OCI-M2 (cell line): Measurements from ENCODE around the gene EBF4.

Experiments
- DNase-seq: peaks from one replicate; lab custom pipeline; 2025; ENCODE audit not compliant: unreplicated experiment; lab: John Stamatoyannopoulos, UW

EBF4 gene

GRCh38 chr20:2741881-2742280, 49.3 kb downstream of the EBF4 start:
- DNase-seq, result no peak

GRCh38 chr20:2742431-2742830, 49.9 kb downstream of the EBF4 start:
- DNase-seq, result no peak

GRCh38 chr20:2742934-2743559, 50.5 kb downstream of the EBF4 start:
- no peak for DNase-seq

GRCh38 chr20:2745060-2745910, 52.7 kb downstream of the EBF4 start:
- DNase-seq, result no peak

- DNase-seq, result no peak
Measured at GRCh38 chr20:2745936-2746635, 53.5 kb downstream of the EBF4 start.

- DNase-seq, result no peak
Measured at GRCh38 chr20:2746636-2747265, 54.2 kb downstream of the EBF4 start.

GRCh38 chr20:2747676-2748235, 55.2 kb downstream of the EBF4 start:
- no peak for DNase-seq

GRCh38 chr20:2748551-2749342, 56.2 kb downstream of the EBF4 start:
- DNase-seq, result no peak

- DNase-seq, result no peak
Measured at GRCh38 chr20:2749343-2749950, 56.9 kb downstream of the EBF4 start.

- DNase-seq, result no peak
Measured at GRCh38 chr20:2749951-2750490, 57.4 kb downstream of the EBF4 start.

GRCh38 chr20:2750491-2751251, 58.1 kb downstream of the EBF4 start:
- no peak for DNase-seq

- DNase-seq, result no peak
Measured at GRCh38 chr20:2751347-2751877, 58.8 kb downstream of the EBF4 start.

GRCh38 chr20:2751878-2752566, 59.4 kb downstream of the EBF4 start:
- DNase-seq, result no peak

GRCh38 chr20:2752567-2753460, 60.2 kb downstream of the EBF4 start:
- no peak for DNase-seq

GRCh38 chr20:2753461-2754040, 61.0 kb downstream of the EBF4 start:
- DNase-seq, result no peak

- DNase-seq, result no peak
Measured at GRCh38 chr20:2754424-2754823, 61.8 kb downstream of the EBF4 start.
